Subcutaneous preadipocyte (primary cell): ENCODE measurements around the gene TDRKH. TPM values are rescaled to one million over a fixed set of nuclear protein-coding genes. Genes with fewer than 3 reads are reported as not detected.

ENCODE experiments used
- small RNA-seq: library from RNA; depleted of rRNA; stranded (forward); fragments of <200 nt; gene quantifications from one replicate; pipeline ENCODE3, GENCODE V24; 2012
- total RNA-seq: library from RNA; depleted of rRNA; stranded (reverse); fragments of >200 nt; gene quantifications from 2 replicates; pipeline ENCODE4 v1.2.3, GENCODE V29; 2012

Gene TDRKH
- 1.8 and 3.5 TPM in 2 replicates for total RNA-seq

GRCh38 chr1:151790071-151790939 is at the start of gene TDRKH:
TDRKH (minus strand) TSS chr1:151790500; CDS start chr1:151783022, 7,478 bp downstream.

GRCh38 chr1:151839457-151840403 is 49.4 kb upstream of the TDRKH start, which contains the start of gene C2CD4D:
C2CD4D (minus strand) TSS chr1:151839820; CDS start chr1:151838989, 831 bp downstream.

GRCh38 chr1:151831605-151832004 is 41.3 kb upstream of the TDRKH start, which contains the start of gene RORC:
RORC (minus strand) TSS chr1:151831802; CDS start chr1:151831764, 38 bp downstream.

GRCh38 chr1:151805066-151805820 is 14.9 kb upstream of the TDRKH start, which contains the start of gene LINGO4:
LINGO4 (minus strand) TSS chr1:151805419; CDS start chr1:151802704, 2,715 bp downstream.

GRCh38 chr1:151762941-151763921 is 27.1 kb downstream of the TDRKH start, which contains the start of gene MRPL9:
MRPL9 (minus strand) TSS chr1:151763496; CDS start chr1:151763479, 17 bp downstream.

Small RNAs within 50 kb of the gene (small RNA-seq; reads per million reads assigned to genes)
- gene RNU6-662P = not detected

Other genes with a start within 250 kb of the TDRKH start
- gene SNX27, start 178.4 kb downstream of the TDRKH start, total RNA-seq = 28.3 and 33.2 TPM in 2 replicates
- gene CELF3, start 73.7 kb downstream of the TDRKH start, total RNA-seq = not detected in 2 replicates
- gene RIIAD1, start 69.0 kb downstream of the TDRKH start, total RNA-seq = not detected in 2 replicates
- 88.6 and 91.9 TPM in 2 replicates for gene MRPL9, start 27.0 kb downstream of the TDRKH start, total RNA-seq
- not detected in 2 replicates for gene LINGO4, start 14.9 kb upstream of the TDRKH start, total RNA-seq
- not detected in 2 replicates for gene RORC, start 41.3 kb upstream of the TDRKH start, total RNA-seq
- not detected in 2 replicates for gene C2CD4D, start 49.3 kb upstream of the TDRKH start, total RNA-seq
- not detected in 2 replicates for gene THEM5, start 63.2 kb upstream of the TDRKH start, total RNA-seq
- 11.4 and 13.1 TPM in 2 replicates for gene THEM4, start 119.0 kb upstream of the TDRKH start, total RNA-seq
- gene S100A10, start 203.4 kb upstream of the TDRKH start, total RNA-seq = 147 and 245 TPM in 2 replicates
- 192 and 236 TPM in 2 replicates for gene S100A11, start 246.5 kb upstream of the TDRKH start, total RNA-seq